GM23248 (cell line): ENCODE data around the gene OR1K1.

ENCODE experiments used
- EZH2 ChIP-seq: fragments of 200-600 bp; sonication (generic); IDR thresholded peaks from 2 replicates; pipeline ENCODE4 v1.6.1; 2018; ENCODE audit warnings: antibody characterized with exemption, mild to moderate bottlenecking; ENCODE audit not compliant: insufficient read depth, poor library complexity, severe bottlenecking
- EZH2phosphoT487 ChIP-seq: fragments of 200-600 bp; sonication (generic); IDR thresholded peaks from 2 replicates; pipeline ENCODE4 v1.6.1; 2018; ENCODE audit warnings: antibody characterized with exemption, moderate library complexity, mild to moderate bottlenecking, low read depth; ENCODE audit not compliant: insufficient read depth

- no peak for TF ChIP-seq EZH2
- TF ChIP-seq EZH2phosphoT487 = no peak
These were observed 7.5 kb downstream of the OR1K1 start for GRCh38 chr9:122807271-122807900.
